Measurements from ENCODE around the gene ZFYVE21. TPM values are rescaled to one million over a fixed set of nuclear protein-coding genes. Genes with fewer than 3 reads are reported as not detected.
A peak's percentile ranks its signal among the peaks of the same experiment; 100 is the strongest.

The ZFYVE21 gene
- total RNA-seq, 6 donors from 2014 or later: 29.3 to 92.1 (median 65.5) TPM

- TF ChIP-seq POLR2AphosphoS5 (IDR thresholded peaks at IDR 0.05) (no peak), POLR2A (IDR thresholded peaks at IDR 0.05) (no peak), EP300 (IDR thresholded peaks at IDR 0.05) (no peak), CTCF (IDR thresholded peaks at IDR 0.05) (no peak)
- Histone ChIP-seq H3K27me3 (no peaks in the 10 kb centered on the region), H3K4me3 (no peak overlapping the region), H3K36me3 (peaks cover 54 to 100% (median 88%) of the 10 kb centered on the region in 4 donors), H3K4me1 (no peaks in the 10 kb centered on the region), H3K27ac (no peak overlapping the region), H3K9me3 (no peaks in the 10 kb centered on the region)
- 95 to 97% methylated on average over 4 of the region's 4 CpGs for WGBS, 2 donors
- no peak for DNase-seq
- no peak for ATAC-seq (ENCODE audit: low FRiP score in 2 of 2)
Observed at GRCh38 chr14:103671911-103672310, 43.7 kb upstream of the ZFYVE21 start.

GRCh38 chr14:103675957-103676356 lies 39.7 kb upstream of the ZFYVE21 start:
- Histone ChIP-seq H3K4me1 (peaks cover 0 to 11% (median 6%) of the 10 kb centered on the region in 4 donors), H3K27ac (no peak overlapping the region), H3K36me3 (peaks cover 63 to 100% (median 99%) of the 10 kb centered on the region in 4 donors), H3K27me3 (no peaks in the 10 kb centered on the region), H3K9me3 (no peaks in the 10 kb centered on the region), H3K4me3 (no peak overlapping the region)
- WGBS, 2 donors: 95 to 98% methylated on average over 7 to 8 of the region's 8 CpGs
- TF ChIP-seq CTCF (IDR thresholded peaks at IDR 0.05) (no peak), EP300 (IDR thresholded peaks at IDR 0.05) (no peak), POLR2A (IDR thresholded peaks at IDR 0.05) (no peak), POLR2AphosphoS5 (IDR thresholded peaks at IDR 0.05) (no peak)
- ATAC-seq (ENCODE audit: low FRiP score in 2 of 2) (no peak), DNase-seq (no peak)

- 85 to 88% methylated on average over 16 of the region's 16 CpGs for WGBS, 2 donors
- peaks cover 64 to 100% (median 98%) of the 10 kb centered on the region in 4 donors for H3K36me3 ChIP-seq
- H3K9me3 ChIP-seq: no peaks in the 10 kb centered on the region
- H3K4me3 ChIP-seq: no peak overlapping the region
- no peak overlapping the region for H3K27ac ChIP-seq
- no peaks in the 10 kb centered on the region for H3K27me3 ChIP-seq
- no peak for ATAC-seq (ENCODE audit: low FRiP score in 2 of 2)
- H3K4me1 ChIP-seq: peaks cover 0 to 11% (median 6%) of the 10 kb centered on the region in 4 donors
- no peak for DNase-seq
- TF ChIP-seq POLR2AphosphoS5 (IDR thresholded peaks at IDR 0.05) (no peak), CTCF (IDR thresholded peaks at IDR 0.05) (no peak), POLR2A (IDR thresholded peaks at IDR 0.05) (no peak), EP300 (IDR thresholded peaks at IDR 0.05) (no peak)
Observed at GRCh38 chr14:103676881-103677675, 38.5 kb upstream of the ZFYVE21 start.

GRCh38 chr14:103679351-103679750 lies 36.3 kb upstream of the ZFYVE21 start:
- Histone ChIP-seq H3K27me3 (no peaks in the 10 kb centered on the region), H3K36me3 (peaks cover 52 to 100% (median 97%) of the 10 kb centered on the region in 4 donors), H3K27ac (no peak overlapping the region), H3K4me3 (no peak overlapping the region), H3K4me1 (peaks cover 0 to 11% (median 6%) of the 10 kb centered on the region in 4 donors), H3K9me3 (no peaks in the 10 kb centered on the region)
- peak; percentile 70 to 90 for DNase-seq
- peak; percentile 89 to 90 for ATAC-seq (ENCODE audit: low FRiP score in 2 of 2)
- WGBS, 2 donors: 24 to 33% methylated on average over 9 to 13 of the region's 13 CpGs
- TF ChIP-seq EP300 (IDR thresholded peaks at IDR 0.05) (no peak), CTCF (IDR thresholded peaks at IDR 0.05) (peak in 5 of 6 experiments; percentile 17 to 58 (median 31))
